DMS153 treated with DMSO at 0.1 percent for 48 hours (cell line): ENCODE results near the gene CFAP410.

Experiments used
- DNase-seq: peaks from one replicate; lab custom pipeline; 2025; ENCODE audit not compliant: unreplicated experiment; lab: John Stamatoyannopoulos, UW

Gene CFAP410

GRCh38 chr21:44338971-44339910 lies at the start of gene CFAP410:
Gene CFAP410 (minus strand): TSS chr21:44339390. CDS start chr21:44339194, 196 bp downstream.
- peak; percentile 92 for DNase-seq

GRCh38 chr21:44384968-44385367 lies 45.8 kb upstream of the CFAP410 start:
- no peak for DNase-seq

- DNase-seq = no peak
Measured at GRCh38 chr21:44383216-44383615, 44.0 kb upstream of the CFAP410 start.

- DNase-seq = no peak
Measured at GRCh38 chr21:44382536-44382935, 43.3 kb upstream of the CFAP410 start.

- DNase-seq = no peak
Measured at GRCh38 chr21:44381874-44382273, 42.7 kb upstream of the CFAP410 start.

- no peak for DNase-seq
Measured at GRCh38 chr21:44380876-44381275, 41.7 kb upstream of the CFAP410 start.

GRCh38 chr21:44379991-44380865 lies 41.0 kb upstream of the CFAP410 start:
- DNase-seq = no peak

- DNase-seq = no peak
Measured at GRCh38 chr21:44379515-44379848, 40.3 kb upstream of the CFAP410 start.

GRCh38 chr21:44378646-44379514 lies 39.7 kb upstream of the CFAP410 start:
- DNase-seq = no peak

GRCh38 chr21:44377922-44378645 lies 38.9 kb upstream of the CFAP410 start:
- DNase-seq = no peak

GRCh38 chr21:44377201-44377921 lies 38.2 kb upstream of the CFAP410 start:
- DNase-seq = no peak

- no peak for DNase-seq
Measured at GRCh38 chr21:44376606-44377005, 37.4 kb upstream of the CFAP410 start.

GRCh38 chr21:44375761-44376241 lies 36.6 kb upstream of the CFAP410 start:
- DNase-seq = no peak

- DNase-seq = no peak
Measured at GRCh38 chr21:44375281-44375651, 36.1 kb upstream of the CFAP410 start.

GRCh38 chr21:44374601-44375280 lies 35.6 kb upstream of the CFAP410 start:
- DNase-seq = no peak

- no peak for DNase-seq
Measured at GRCh38 chr21:44372616-44373015, 33.4 kb upstream of the CFAP410 start.

- no peak for DNase-seq
Measured at GRCh38 chr21:44371596-44371995, 32.4 kb upstream of the CFAP410 start.

GRCh38 chr21:44370786-44371410 lies 31.7 kb upstream of the CFAP410 start:
- DNase-seq = no peak
